GM19397 (cell line): ENCODE results near the gene BACH1.
A peak's percentile ranks its signal among the peaks of the same experiment; 100 is the strongest.
"Not testable (repeated sequence)": the region's sequence is repeated elsewhere in the genome, so short reads cannot be mapped to it uniquely, and the experiment has no call there.

Experiments used
- ATAC-seq: cut with Tn5 transposase; IDR thresholded peaks from one replicate; pipeline ENCODE4 v1.9.1; 2021; ENCODE audit warnings: mild to moderate bottlenecking, moderate library complexity; ENCODE audit not compliant: unreplicated experiment

Gene BACH1

GRCh38 chr21:29342363-29342957 lies 43.7 kb downstream of the BACH1 start:
- ATAC-seq: no peak

DNA sequence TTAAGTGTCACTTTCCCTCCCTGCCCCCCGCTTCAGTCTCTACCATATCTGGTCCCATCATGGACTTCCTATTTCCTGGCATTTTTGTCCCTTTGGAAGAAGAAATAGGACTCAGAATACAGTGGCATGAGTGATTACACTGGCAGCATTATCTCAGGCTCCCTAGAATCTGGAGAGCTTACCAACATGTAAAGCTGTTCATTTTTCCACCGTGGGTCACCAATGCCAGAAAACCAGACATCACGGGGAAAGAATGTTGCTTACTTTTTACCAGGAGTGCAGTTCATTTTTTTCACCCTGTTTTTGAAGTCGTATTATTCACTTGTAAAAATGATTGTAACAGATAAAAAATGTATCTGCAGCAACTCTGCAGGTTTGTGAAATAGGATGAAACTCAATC lies 44.8 kb downstream of the BACH1 start:
- ATAC-seq: no peak

GRCh38 chr21:29346281-29346680 lies 47.6 kb downstream of the BACH1 start:
- no peak for ATAC-seq

DNA sequence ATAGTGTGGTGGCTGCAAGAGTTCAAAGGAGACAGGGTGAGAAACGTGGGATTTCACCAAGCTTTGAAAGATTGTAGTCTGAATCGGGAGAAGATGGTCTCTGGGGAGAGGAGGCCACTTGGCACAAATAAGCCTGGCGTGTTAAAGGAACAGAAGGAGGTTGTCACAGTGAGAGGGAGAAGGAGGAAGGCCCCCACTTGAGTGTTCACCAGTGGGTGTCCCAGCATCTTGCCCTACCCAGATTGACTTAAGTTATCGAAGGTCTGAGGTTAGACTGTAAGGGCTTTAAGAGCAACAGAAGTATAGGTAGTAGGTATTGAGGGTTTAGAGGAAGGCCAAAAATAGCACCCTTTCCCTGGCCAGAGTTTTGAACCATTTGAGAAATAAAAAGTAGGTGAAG lies 48.0 kb downstream of the BACH1 start:
- ATAC-seq: no peak

- ATAC-seq: no peak
These were observed 48.6 kb downstream of the BACH1 start for GRCh38 chr21:29347274-29347681.

GRCh38 chr21:29349702-29350101 lies 51.0 kb downstream of the BACH1 start:
- no peak for ATAC-seq

DNA sequence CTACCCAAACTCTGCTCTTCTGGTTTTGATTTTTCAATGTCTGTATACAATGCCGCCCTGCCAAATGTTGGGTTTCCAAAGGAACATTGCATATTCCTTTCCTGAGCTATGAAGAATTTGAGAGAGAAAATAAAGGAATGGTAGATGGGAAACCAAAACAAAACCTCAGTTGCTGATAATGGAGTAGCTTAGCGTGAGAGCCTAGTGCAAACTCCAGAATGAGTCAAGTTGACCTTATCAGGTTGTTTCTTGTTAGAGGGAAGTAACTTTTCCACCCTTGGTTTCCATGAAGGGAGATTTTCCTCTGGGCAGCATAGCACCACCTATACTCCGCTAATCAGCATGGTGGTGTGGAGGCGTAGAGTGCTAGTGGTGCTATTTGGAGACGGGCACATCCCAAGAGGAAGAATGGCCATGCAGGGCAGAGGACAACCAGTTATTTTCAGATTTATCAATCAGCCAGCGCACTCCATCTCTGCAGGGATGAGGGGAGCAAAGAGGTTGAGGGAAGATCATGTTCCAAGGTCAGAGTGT lies 51.6 kb downstream of the BACH1 start:
- ATAC-seq: no peak

- no peak for ATAC-seq
These were observed 53.0 kb downstream of the BACH1 start for GRCh38 chr21:29351691-29352090.

- not testable (repeated sequence) for ATAC-seq
These were observed 56.5 kb downstream of the BACH1 start for GRCh38 chr21:29355043-29355710.

GRCh38 chr21:29356291-29356690 lies 57.6 kb downstream of the BACH1 start:
- ATAC-seq: not testable (repeated sequence)

GRCh38 chr21:29356810-29357209 lies 58.1 kb downstream of the BACH1 start:
- not testable (repeated sequence) for ATAC-seq

DNA sequence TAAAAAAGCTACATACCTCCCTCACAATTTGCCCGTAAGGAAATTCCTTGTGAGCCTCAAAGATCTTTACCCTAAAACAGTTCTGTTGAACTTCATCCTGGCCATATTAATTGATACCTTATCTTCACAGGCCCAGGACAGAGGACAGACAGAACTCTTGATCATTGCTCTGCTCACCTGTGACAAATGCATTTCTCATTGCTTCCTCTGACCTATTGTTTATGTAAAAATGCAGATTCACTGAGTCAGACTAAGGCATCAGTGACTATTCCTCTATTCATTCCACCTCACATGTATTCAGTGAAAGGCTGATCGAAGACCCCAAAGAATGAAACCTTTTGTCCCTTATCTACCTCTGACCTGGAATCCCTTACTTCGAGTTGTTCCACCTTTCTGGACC lies 61.0 kb downstream of the BACH1 start:
- ATAC-seq: no peak

DNA sequence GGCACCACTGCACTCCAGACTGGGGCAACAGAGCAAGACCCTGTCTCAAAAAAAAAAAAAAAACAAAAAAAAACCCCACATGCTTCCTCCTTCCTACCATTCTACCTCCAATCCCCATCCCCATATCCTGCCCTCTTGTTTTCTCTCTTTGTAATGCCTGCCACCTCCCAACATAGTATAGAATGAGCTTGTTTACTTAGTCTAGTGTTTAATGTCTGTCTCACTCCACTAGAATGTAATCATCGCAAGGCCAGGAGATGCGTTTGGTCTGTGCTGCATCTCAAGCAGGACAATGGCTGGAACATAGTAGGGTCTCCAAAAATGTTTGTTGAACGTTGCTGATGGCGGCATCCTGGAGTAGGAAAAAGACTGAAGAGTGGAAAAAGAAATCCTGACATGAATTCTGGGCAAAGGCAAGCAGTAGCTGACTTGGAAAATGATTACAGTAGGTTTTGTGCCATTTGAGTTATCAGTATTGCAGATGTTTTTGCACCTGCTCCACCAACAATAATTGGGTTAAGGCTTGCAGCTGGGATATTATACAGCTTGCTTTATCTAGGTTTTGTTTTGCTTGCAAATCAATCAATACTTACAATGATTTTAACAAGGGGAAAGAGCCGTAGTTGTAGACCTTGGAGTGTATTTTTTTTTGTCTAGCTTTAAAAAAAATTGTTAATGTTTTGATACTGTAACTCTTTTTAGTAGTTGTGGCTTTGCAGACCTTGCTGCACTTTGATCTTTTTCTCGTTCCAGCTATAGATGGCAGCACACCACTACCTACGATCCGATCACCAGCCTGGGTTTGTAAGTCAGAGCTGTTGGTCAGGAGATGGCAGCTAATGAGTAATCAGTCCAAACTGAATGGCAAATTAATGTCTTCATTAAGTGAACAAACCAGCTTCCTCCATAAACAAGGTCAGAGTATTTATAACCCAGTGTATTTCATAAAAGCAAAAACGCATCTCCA lies 62.4 kb downstream of the BACH1 start:
- no peak for ATAC-seq

GRCh38 chr21:29362758-29363157 lies 64.0 kb downstream of the BACH1 start:
- no peak for ATAC-seq

GRCh38 chr21:29365661-29366265 lies 67.0 kb downstream of the BACH1 start:
- no peak for ATAC-seq

GRCh38 chr21:29366532-29366931 lies 67.8 kb downstream of the BACH1 start:
- ATAC-seq: no peak

GRCh38 chr21:29367335-29367734 lies 68.6 kb downstream of the BACH1 start:
- no peak for ATAC-seq

GRCh38 chr21:29368906-29369305 lies 70.2 kb downstream of the BACH1 start:
- no peak for ATAC-seq

- no peak for ATAC-seq
These were observed 72.7 kb downstream of the BACH1 start for GRCh38 chr21:29371464-29371863.

- ATAC-seq: peak; percentile 85
These were observed 73.5 kb downstream of the BACH1 start for GRCh38 chr21:29372063-29372802.
